GM23338 (cell line): Measurements from ENCODE around the gene THADA.

ENCODE experiments used
- ETS1 ChIP-seq: IDR thresholded peaks from 2 replicates; pipeline ENCODE4 v1.6.1; 2016; ENCODE audit warnings: antibody characterized with exemption
- REST ChIP-seq: IDR thresholded peaks from one replicate; pipeline ENCODE4 v1.6.1; 2018; ENCODE audit warnings: antibody characterized with exemption; ENCODE audit not compliant: unreplicated experiment
- STAT1 ChIP-seq: IDR thresholded peaks from one replicate; pipeline ENCODE4 v1.6.1; 2016; ENCODE audit warnings: antibody characterized with exemption; ENCODE audit not compliant: unreplicated experiment

- TF ChIP-seq ETS1, result no peak
- no peak for TF ChIP-seq STAT1
- TF ChIP-seq REST, result no peak
These were observed 325.4 kb downstream of the THADA start for GRCh38 chr2:43270461-43270860.
